ENCODE measurements around the gene PLA2G2E.

PLA2G2E gene

GRCh38 chr1:19940486-19941205, 17.2 kb upstream of the PLA2G2E start:
- no peak for ATAC-seq
- no peak for TF ChIP-seq CREB5 (CRISPR knock-in tag; IDR thresholded peaks at IDR 0.05; ENCODE audit: low read depth)
- no peak for TF ChIP-seq ZNF8 (CRISPR knock-in tag; IDR thresholded peaks at IDR 0.05)
- no peak for TF ChIP-seq ZNF70 (CRISPR knock-in tag; IDR thresholded peaks at IDR 0.05)
- TF ChIP-seq PATZ1 (CRISPR knock-in tag; IDR thresholded peaks at IDR 0.05; ENCODE audit: borderline replicate concordance), result no peak
- no peak for TF ChIP-seq TCF4 (CRISPR knock-in tag; IDR thresholded peaks at IDR 0.05; ENCODE audit: borderline replicate concordance)
- no peak for TF ChIP-seq TSHZ2 (CRISPR knock-in tag; IDR thresholded peaks at IDR 0.05)
- TF ChIP-seq CSDC2 (CRISPR knock-in tag; IDR thresholded peaks at IDR 0.05), result no peak
- no peak for TF ChIP-seq OSR1 (CRISPR knock-in tag; IDR thresholded peaks at IDR 0.05)

GRCh38 chr1:19938472-19938871, 15.1 kb upstream of the PLA2G2E start:
- ATAC-seq, result no peak

GRCh38 chr1:19936061-19936750, 12.8 kb upstream of the PLA2G2E start:
- ATAC-seq, result no peak
- TF ChIP-seq ZC3H10 (CRISPR knock-in tag; IDR thresholded peaks at IDR 0.05) (no peak), PATZ1 (CRISPR knock-in tag; IDR thresholded peaks at IDR 0.05; ENCODE audit: borderline replicate concordance) (no peak), TCF4 (CRISPR knock-in tag; IDR thresholded peaks at IDR 0.05; ENCODE audit: borderline replicate concordance) (no peak), CSRNP3 (CRISPR knock-in tag; IDR thresholded peaks at IDR 0.05) (no peak), TSHZ2 (CRISPR knock-in tag; IDR thresholded peaks at IDR 0.05) (no peak), PPARA (CRISPR knock-in tag; IDR thresholded peaks at IDR 0.05; ENCODE audit: borderline replicate concordance) (no peak)

More at GRCh38 chr1:19938472-19938871, 15.1 kb upstream of the PLA2G2E start:
- TF ChIP-seq ZC3H10 (CRISPR knock-in tag; IDR thresholded peaks at IDR 0.05) (no peak), PPARA (CRISPR knock-in tag; IDR thresholded peaks at IDR 0.05; ENCODE audit: borderline replicate concordance) (no peak), ESRRG (CRISPR knock-in tag; IDR thresholded peaks at IDR 0.05) (no peak), CSRNP3 (CRISPR knock-in tag; IDR thresholded peaks at IDR 0.05) (no peak), GLIS3 (CRISPR knock-in tag; IDR thresholded peaks at IDR 0.05) (no peak), ZNF565 (CRISPR knock-in tag; conservative IDR thresholded peaks at IDR 0.05; ENCODE audit: low read depth) (no peak), OSR1 (CRISPR knock-in tag; IDR thresholded peaks at IDR 0.05) (no peak), RARB (CRISPR knock-in tag; IDR thresholded peaks at IDR 0.05) (no peak), PATZ1 (CRISPR knock-in tag; IDR thresholded peaks at IDR 0.05; ENCODE audit: borderline replicate concordance) (no peak)
